Measurements from ENCODE around the gene ABCB1. TPM values are rescaled to one million over a fixed set of nuclear protein-coding genes. Genes with fewer than 3 reads are reported as not detected.

The ABCB1 gene
- total and polyA plus RNA-seq, 2 of the 13 experiments (the other 11 are each of a cell fraction or from before 2014, with no cell fraction given), result 42.8 to 52.6 TPM

- BruUV-seq (replicated peaks), result no TSS peak
- ATAC-seq (peak; percentile 62), FAIRE-seq (no peak), DNase-seq (ENCODE audit: low spot score) (no peak)
- TF ChIP-seq, protein P1, sequence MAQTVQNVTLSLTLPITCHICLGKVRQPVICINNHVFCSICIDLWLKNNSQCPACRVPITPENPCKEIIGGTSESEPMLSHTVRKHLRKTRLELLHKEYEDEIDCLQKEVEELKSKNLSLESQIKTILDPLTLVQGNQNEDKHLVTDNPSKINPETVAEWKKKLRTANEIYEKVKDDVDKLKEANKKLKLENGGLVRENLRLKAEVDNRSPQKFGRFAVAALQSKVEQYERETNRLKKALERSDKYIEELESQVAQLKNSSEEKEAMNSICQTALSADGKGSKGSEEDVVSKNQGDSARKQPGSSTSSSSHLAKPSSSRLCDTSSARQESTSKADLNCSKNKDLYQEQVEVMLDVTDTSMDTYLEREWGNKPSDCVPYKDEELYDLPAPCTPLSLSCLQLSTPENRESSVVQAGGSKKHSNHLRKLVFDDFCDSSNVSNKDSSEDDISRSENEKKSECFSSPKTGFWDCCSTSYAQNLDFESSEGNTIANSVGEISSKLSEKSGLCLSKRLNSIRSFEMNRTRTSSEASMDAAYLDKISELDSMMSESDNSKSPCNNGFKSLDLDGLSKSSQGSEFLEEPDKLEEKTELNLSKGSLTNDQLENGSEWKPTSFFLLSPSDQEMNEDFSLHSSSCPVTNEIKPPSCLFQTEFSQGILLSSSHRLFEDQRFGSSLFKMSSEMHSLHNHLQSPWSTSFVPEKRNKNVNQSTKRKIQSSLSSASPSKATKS (CRISPR knock-in tag; IDR thresholded peaks at IDR 0.05), result no peak
- no peak for TF ChIP-seq ZBTB42 (CRISPR knock-in tag; IDR thresholded peaks at IDR 0.05)
- no peak for TF ChIP-seq ZNF333 (CRISPR knock-in tag; IDR thresholded peaks at IDR 0.05; ENCODE audit: borderline replicate concordance)
- TF ChIP-seq MED13 (CRISPR knock-in tag; IDR thresholded peaks at IDR 0.05), result 0 out of 2 replicates have a peak, but pooled peaks have one; percentile 8
- 0 out of 2 replicates have a peak, but pooled peaks have one; percentile 2 for TF ChIP-seq ZIK1 (CRISPR knock-in tag; IDR thresholded peaks at IDR 0.05; ENCODE audit: borderline replicate concordance, low read depth)
- TF ChIP-seq KLF12 (CRISPR knock-in tag; IDR thresholded peaks at IDR 0.05; ENCODE audit: borderline replicate concordance), result peak; percentile 41; the same call in 1 of the 2 replicates
- TF ChIP-seq SKIL (CRISPR knock-in tag; IDR thresholded peaks at IDR 0.05; ENCODE audit: borderline replicate concordance), result no peak
- TF ChIP-seq HDAC6 (IDR thresholded peaks at IDR 0.05; ENCODE audit: low read depth, low read length), result no peak
- Histone ChIP-seq H3K4me3 (replicated peaks in 1 of 3; ENCODE audit: insufficient read depth in 1 of 3, low read depth in 2 of 3, low read length in 3 of 3) (peak overlapping the region; percentile 64 to 84 (median 66)), H3K27me3 (ENCODE audit: control insufficient read depth in 1 of 2, insufficient read depth in 2 of 2, low read length in 2 of 2) (peaks cover 0 to 6% of the 10 kb centered on the region in 2 experiments; a peak in 1 of 5 replicates), H3K4me2 (ENCODE audit: low read depth, low read length) (peak overlapping the region; percentile 97), H3K9ac (ENCODE audit: insufficient read depth, low read depth, low read length) (0 out of 2 replicates have a peak overlapping the region, but pooled peaks have one; percentile 8), H2AFZ (ENCODE audit: low read length) (no peak overlapping the region), H3K79me2 (ENCODE audit: insufficient read depth, low read length) (no peaks in the 10 kb centered on the region), H3K4me1 (ENCODE audit: insufficient read depth, low read length) (peaks cover 14% of the 10 kb centered on the region; the same call in 1 of the 2 replicates), H3K9me3 (ENCODE audit: low read length) (no peaks in the 10 kb centered on the region), H3K27ac (ENCODE audit: extremely low read length, insufficient read depth, low read length) (no peak overlapping the region), H4K20me1 (ENCODE audit: insufficient read depth, low read length) (no peaks in the 10 kb centered on the region), H3K36me3 (replicated peaks in 1 of 2; ENCODE audit: control insufficient read depth in 1 of 2, insufficient read depth in 2 of 2, low read length in 2 of 2) (no peaks in the 10 kb centered on the region)
- 0% methylated on average over 9 of the region's 30 CpGs for WGBS (ENCODE audit: low lambda C conversion rate)
- POLR2A ChIA-PET, result interaction anchor here (2.7 kb wide), 1 partner anchor 27 kb away, joined by 11 read pairs; the partner anchor contains the start of gene ABCB1
- in situ Hi-C loops (cut with HindIII; ENCODE audit: extremely low pct_ligation_motif_present, low pct_unique_long_range_greater_than_20kb) (no loop called here), intact Hi-C loops (cut with micrococcal nuclease; ENCODE audit: unreplicated experiment) (loop anchor here (5.0 to 10.0 kb wide), 2 partner anchors 63 to 250 kb away; partner anchors contain the start of genes DBF4 and SLC25A40)
- CTCF ChIA-PET (ENCODE audit: low intra/inter-chr PET ratio, low total read pairs), result no interaction called here
These were observed 26.9 kb upstream of the ABCB1 start for GRCh38 chr7:87627634-87627994.
